DND-41 (cell line): ENCODE results near the gene HHLA2.

Experiments
- ATAC-seq: fragments of 200-7000 bp; cut with Tn5 transposase; 3 replicates; pipeline ENCODE4 v1.9.1; 2021; ENCODE audit warnings: low read depth; ENCODE audit not compliant: insufficient read depth
- DNase-seq: peaks from one replicate; pipeline ENCODE4 v3.0.0-alpha.2; 2020
- H2AFZ ChIP-seq: 2 replicates; pipeline ENCODE4 v1.6.0; 2012; ENCODE audit warnings: low read depth, low read length
- H3K27ac ChIP-seq: 2 replicates; pipeline ENCODE4 v1.5.1; 2012; ENCODE audit warnings: low read length, inconsistent platforms
- H3K27me3 ChIP-seq: fragments of 200-600 bp; sonication (generic); 2 replicates; pipeline ENCODE4 v1.6.0; 2012; ENCODE audit warnings: low read length, mild to moderate bottlenecking, inconsistent platforms; ENCODE audit not compliant: insufficient read depth, poor library complexity
- H3K36me3 ChIP-seq: 2 replicates; pipeline ENCODE4 v1.5.1; 2012; ENCODE audit warnings: low read length, inconsistent platforms; ENCODE audit not compliant: insufficient read depth
- H3K4me1 ChIP-seq: 2 replicates; pipeline ENCODE4 v1.5.1; 2012; ENCODE audit warnings: mild to moderate bottlenecking, low read length; ENCODE audit not compliant: insufficient read depth
- H3K4me2 ChIP-seq: 2 replicates; pipeline ENCODE4 v1.6.0; 2012; ENCODE audit warnings: mild to moderate bottlenecking, moderate library complexity, low read length, inconsistent platforms; ENCODE audit not compliant: insufficient read depth
- H3K4me3 ChIP-seq, 2 experiments: fragments of 200-600 bp in 1 of 2; shearing (Covaris generic) in 1 of 2; 2 replicates each; pipeline ENCODE4 v1.5.1; 2012 to 2016; ENCODE audit warnings: inconsistent platforms in 2 of 2, low read length in 2 of 2, mild to moderate bottlenecking in 2 of 2, low read depth in 1 of 2, moderate library complexity in 1 of 2
- H3K79me2 ChIP-seq: 2 replicates; pipeline ENCODE4 v1.6.0; 2012; ENCODE audit warnings: low read length, inconsistent platforms; ENCODE audit not compliant: insufficient read depth
- H3K9ac ChIP-seq: 2 replicates; pipeline ENCODE4 v1.6.0; 2012; ENCODE audit warnings: low read depth, mild to moderate bottlenecking, inconsistent platforms, low read length, moderate library complexity
- H3K9me3 ChIP-seq: 2 replicates; pipeline ENCODE4 v1.5.1; 2012; ENCODE audit warnings: low read length, moderate library complexity, mild to moderate bottlenecking, inconsistent platforms; ENCODE audit not compliant: insufficient read depth, severe bottlenecking
- H4K20me1 ChIP-seq: 2 replicates; pipeline ENCODE4 v1.6.0; 2012; ENCODE audit warnings: low read length; ENCODE audit not compliant: insufficient read depth
- CTCF ChIP-seq: IDR thresholded peaks from 2 replicates; pipeline ENCODE4 v1.5.1; 2012; ENCODE audit warnings: borderline replicate concordance, low read length, moderate library complexity, mild to moderate bottlenecking; ENCODE audit not compliant: poor library complexity, severe bottlenecking; ENCODE audit errors: extremely low read depth
- EZH2 ChIP-seq: IDR thresholded peaks from 3 replicates; pipeline ENCODE4 v1.6.1; 2012; ENCODE audit warnings: borderline replicate concordance, low read depth, mild to moderate bottlenecking, moderate library complexity, low read length, inconsistent platforms; ENCODE audit not compliant: severe bottlenecking

Gene HHLA2

GRCh38 chr3:108346301-108347227, 50.2 kb downstream of the HHLA2 start:
- H3K4me1 ChIP-seq, result no peaks in the 10 kb centered on the region
- no peaks in the 10 kb centered on the region for H3K79me2 ChIP-seq
- H3K27ac ChIP-seq, result no peak overlapping the region
- H3K27me3 ChIP-seq, result no peaks in the 10 kb centered on the region
- H2AFZ ChIP-seq, result no peak overlapping the region
- H3K4me2 ChIP-seq, result no peak overlapping the region
- no peak for DNase-seq
- no peaks in the 10 kb centered on the region for H3K9me3 ChIP-seq
- no peaks in the 10 kb centered on the region for H3K36me3 ChIP-seq
- H4K20me1 ChIP-seq, result no peaks in the 10 kb centered on the region
- H3K9ac ChIP-seq, result no peak overlapping the region
- TF ChIP-seq EZH2 (no peak), CTCF (no peak)
- ATAC-seq, result no peak
- no peak overlapping the region for H3K4me3 ChIP-seq

- no peak for ATAC-seq
- H3K9me3 ChIP-seq, result no peaks in the 10 kb centered on the region
- no peak overlapping the region for H3K4me2 ChIP-seq
- H3K79me2 ChIP-seq, result no peaks in the 10 kb centered on the region
- no peak overlapping the region for H3K4me3 ChIP-seq
- H3K4me1 ChIP-seq, result no peaks in the 10 kb centered on the region
- DNase-seq, result no peak
- no peak overlapping the region for H2AFZ ChIP-seq
- H3K27ac ChIP-seq, result no peak overlapping the region
- no peaks in the 10 kb centered on the region for H3K27me3 ChIP-seq
- no peak for TF ChIP-seq EZH2
- no peak for TF ChIP-seq CTCF
- H3K9ac ChIP-seq, result no peak overlapping the region
- H3K36me3 ChIP-seq, result no peaks in the 10 kb centered on the region
- no peaks in the 10 kb centered on the region for H4K20me1 ChIP-seq
Observed at GRCh38 chr3:108352176-108352575, 55.8 kb downstream of the HHLA2 start.

- H3K4me1 ChIP-seq, result no peaks in the 10 kb centered on the region
- no peak for DNase-seq
- no peak overlapping the region for H2AFZ ChIP-seq
- H3K4me2 ChIP-seq, result no peak overlapping the region
- H3K36me3 ChIP-seq, result no peaks in the 10 kb centered on the region
- no peak overlapping the region for H3K9ac ChIP-seq
- H3K4me3 ChIP-seq, result no peak overlapping the region
- no peak for TF ChIP-seq CTCF
- TF ChIP-seq EZH2, result no peak
- no peak for ATAC-seq
- no peak overlapping the region for H3K27ac ChIP-seq
- no peaks in the 10 kb centered on the region for H3K27me3 ChIP-seq
- no peaks in the 10 kb centered on the region for H3K79me2 ChIP-seq
- H4K20me1 ChIP-seq, result no peaks in the 10 kb centered on the region
- no peaks in the 10 kb centered on the region for H3K9me3 ChIP-seq
Observed at GRCh38 chr3:108354562-108354961, 58.2 kb downstream of the HHLA2 start.
